ENCODE measurements around the gene DISC1. TPM values are rescaled to one million over a fixed set of nuclear protein-coding genes. Genes with fewer than 3 reads are reported as not detected.

DISC1 gene
- total RNA-seq, 2 donors from 2014 or later = 3.9 to 8.2 TPM

DNA sequence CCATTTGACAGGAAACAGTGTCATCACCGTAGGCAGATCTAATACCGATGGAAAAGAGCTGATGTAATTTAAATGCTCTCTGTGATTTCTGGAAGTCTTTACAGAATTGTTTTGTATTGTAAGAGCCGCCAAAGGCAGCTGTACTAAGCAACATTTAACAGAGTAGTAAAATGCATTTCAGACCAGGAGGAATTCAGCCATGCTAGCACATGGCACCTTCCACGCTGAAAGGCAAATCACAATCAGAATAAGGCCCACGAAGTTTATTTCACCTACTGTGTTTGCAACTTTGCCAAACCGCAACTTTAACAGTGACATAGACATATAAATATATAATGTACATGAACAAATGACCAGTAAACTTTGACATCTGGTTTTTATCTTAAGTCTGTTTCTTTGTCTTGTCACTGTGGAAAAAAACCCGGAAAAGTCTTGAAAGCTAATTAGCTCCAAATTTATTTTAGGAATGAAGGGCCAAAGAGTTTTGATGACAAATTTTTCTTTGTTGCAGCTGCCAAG is 26.1 kb upstream of the DISC1 start:
- H3K9me3 Mint-ChIP-seq = no peaks in the 10 kb centered on the region
- no peaks in the 10 kb centered on the region for H3K36me3 Mint-ChIP-seq (ENCODE audit: low read depth)
- peaks cover 7% of the 10 kb centered on the region for H3K4me1 Mint-ChIP-seq
- no peaks in the 10 kb centered on the region for H3K27me3 Mint-ChIP-seq
- no peak for ATAC-seq (replicated peaks)
- H3K27ac Mint-ChIP-seq = no peak overlapping the region
- H3K4me3 Mint-ChIP-seq = no peak overlapping the region

DNA sequence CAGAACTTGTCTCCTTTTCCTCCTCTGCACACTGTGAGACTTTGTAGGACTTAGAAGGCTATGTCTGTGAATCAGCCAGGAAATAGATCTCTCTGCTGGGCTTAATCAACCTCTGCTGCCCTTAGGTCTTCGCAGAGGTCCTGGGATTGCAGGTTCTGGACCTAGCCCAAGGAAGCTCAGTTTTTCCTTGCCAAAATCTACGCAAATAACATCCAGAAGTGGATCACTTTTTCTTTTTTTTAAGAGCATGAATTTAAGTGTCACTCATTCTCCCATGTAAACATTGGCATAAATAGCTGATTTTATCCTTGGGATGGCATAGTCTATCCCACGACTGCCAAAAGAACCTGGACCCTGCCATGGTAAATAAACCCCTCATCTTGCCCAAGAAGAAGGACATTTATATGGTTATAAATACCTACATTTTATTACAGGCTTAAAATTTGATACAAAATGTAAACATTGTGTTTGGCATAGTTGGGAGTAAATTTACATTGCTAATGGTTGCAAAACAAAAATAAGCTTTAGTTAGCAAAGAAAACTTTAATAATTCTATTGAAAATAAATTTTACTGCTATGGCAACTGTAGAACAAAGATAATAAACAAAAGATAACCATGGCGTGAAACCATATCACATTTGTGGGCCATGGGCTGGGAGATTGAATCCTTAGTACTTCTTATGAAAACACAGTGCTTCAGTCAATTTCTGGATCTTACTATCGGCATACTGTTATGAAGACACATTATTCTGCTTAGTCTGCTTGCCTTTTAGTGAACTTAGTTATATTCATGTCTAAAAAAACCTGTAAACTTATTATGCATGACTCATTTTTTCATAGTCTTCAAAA is 24.5 kb upstream of the DISC1 start:
- no peaks in the 10 kb centered on the region for H3K27me3 Mint-ChIP-seq
- H3K4me1 Mint-ChIP-seq = peaks cover 7% of the 10 kb centered on the region
- H3K36me3 Mint-ChIP-seq (ENCODE audit: low read depth) = no peaks in the 10 kb centered on the region
- no peak overlapping the region for H3K4me3 Mint-ChIP-seq
- H3K9me3 Mint-ChIP-seq = no peaks in the 10 kb centered on the region
- ATAC-seq (replicated peaks) = no peak
- no peak overlapping the region for H3K27ac Mint-ChIP-seq

DNA sequence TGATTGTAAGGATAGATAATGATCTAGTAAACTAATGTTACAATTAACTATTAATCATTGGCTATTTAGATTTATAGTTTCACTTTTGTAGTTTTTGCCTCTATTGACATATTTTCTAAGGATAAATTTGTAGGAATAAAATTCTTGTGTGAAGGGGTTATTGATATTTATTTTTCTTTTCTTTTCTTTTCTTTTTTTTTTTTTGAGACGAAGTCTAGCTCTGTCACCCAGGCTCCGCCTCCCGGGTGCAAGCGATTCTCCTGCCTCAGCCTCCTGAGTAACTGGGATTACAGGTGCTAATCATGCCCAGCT is 24.0 kb upstream of the DISC1 start:
- no peak for ATAC-seq (replicated peaks)
- H3K27ac Mint-ChIP-seq = no peak overlapping the region
- no peaks in the 10 kb centered on the region for H3K9me3 Mint-ChIP-seq
- H3K4me1 Mint-ChIP-seq = peaks cover 7% of the 10 kb centered on the region
- H3K27me3 Mint-ChIP-seq = no peaks in the 10 kb centered on the region
- no peaks in the 10 kb centered on the region for H3K36me3 Mint-ChIP-seq (ENCODE audit: low read depth)
- H3K4me3 Mint-ChIP-seq = no peak overlapping the region

DNA sequence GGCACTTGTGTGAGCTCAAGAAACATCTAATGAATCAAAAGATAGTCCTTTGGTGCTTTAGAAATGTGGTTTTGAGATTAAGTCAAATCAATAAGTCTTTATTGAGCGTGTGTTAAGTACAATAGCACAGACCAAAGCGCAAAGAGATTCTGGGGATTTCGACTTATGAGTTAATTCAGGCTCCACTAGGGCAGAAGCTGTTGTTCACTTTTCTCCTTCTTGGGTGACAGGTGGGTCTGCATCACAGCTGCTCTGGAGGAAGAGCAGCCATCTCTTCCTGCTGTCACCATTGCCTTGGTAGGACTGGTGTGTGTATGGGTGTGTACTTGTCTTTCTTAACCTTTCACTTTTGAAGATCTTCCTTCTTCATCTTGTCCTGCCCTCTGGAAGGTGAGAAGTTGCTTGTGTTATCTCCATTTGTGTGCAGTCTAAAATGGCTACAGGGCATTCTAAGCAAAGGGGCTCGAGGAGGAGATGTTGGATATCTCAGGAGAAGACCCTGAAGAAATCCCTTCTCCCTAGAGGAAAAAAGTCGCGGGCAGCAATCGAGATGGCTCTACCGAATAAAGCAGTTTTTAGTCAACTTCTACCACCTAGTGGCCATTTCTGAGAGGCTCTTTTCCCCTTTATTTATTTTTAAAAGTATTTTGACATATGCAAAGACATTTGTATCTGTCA is 22.9 kb upstream of the DISC1 start:
- Mint-ChIP-seq H3K9me3 (no peaks in the 10 kb centered on the region), H3K4me3 (peak overlapping the region; percentile 97), H3K36me3 (ENCODE audit: low read depth) (no peaks in the 10 kb centered on the region), H3K27ac (peak overlapping the region; percentile 94), H3K4me1 (peaks cover 7% of the 10 kb centered on the region), H3K27me3 (no peaks in the 10 kb centered on the region)
- ATAC-seq (replicated peaks) = peak; percentile 93

DNA sequence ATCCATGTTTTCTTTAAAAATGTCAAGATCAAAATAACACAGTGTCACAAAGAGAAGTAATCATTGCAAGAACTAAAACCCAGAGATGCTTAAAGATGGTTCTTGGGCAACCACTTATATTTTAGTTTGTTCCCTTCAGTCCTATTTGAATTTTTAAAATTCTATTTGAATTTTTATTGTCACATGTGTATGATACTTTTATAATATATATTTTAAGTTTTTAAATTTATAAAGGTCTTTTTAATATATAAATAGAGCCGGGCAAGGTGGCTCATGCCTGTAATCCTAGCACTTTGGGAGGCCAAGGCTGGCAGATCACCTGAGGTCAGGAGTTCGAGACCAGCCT is 22.3 kb upstream of the DISC1 start:
- ATAC-seq (replicated peaks) = no peak
- Mint-ChIP-seq H3K9me3 (no peaks in the 10 kb centered on the region), H3K36me3 (ENCODE audit: low read depth) (no peaks in the 10 kb centered on the region), H3K27ac (peak overlapping the region; percentile 94), H3K27me3 (no peaks in the 10 kb centered on the region), H3K4me3 (peak overlapping the region; percentile 97), H3K4me1 (peaks cover 7% of the 10 kb centered on the region)

DNA sequence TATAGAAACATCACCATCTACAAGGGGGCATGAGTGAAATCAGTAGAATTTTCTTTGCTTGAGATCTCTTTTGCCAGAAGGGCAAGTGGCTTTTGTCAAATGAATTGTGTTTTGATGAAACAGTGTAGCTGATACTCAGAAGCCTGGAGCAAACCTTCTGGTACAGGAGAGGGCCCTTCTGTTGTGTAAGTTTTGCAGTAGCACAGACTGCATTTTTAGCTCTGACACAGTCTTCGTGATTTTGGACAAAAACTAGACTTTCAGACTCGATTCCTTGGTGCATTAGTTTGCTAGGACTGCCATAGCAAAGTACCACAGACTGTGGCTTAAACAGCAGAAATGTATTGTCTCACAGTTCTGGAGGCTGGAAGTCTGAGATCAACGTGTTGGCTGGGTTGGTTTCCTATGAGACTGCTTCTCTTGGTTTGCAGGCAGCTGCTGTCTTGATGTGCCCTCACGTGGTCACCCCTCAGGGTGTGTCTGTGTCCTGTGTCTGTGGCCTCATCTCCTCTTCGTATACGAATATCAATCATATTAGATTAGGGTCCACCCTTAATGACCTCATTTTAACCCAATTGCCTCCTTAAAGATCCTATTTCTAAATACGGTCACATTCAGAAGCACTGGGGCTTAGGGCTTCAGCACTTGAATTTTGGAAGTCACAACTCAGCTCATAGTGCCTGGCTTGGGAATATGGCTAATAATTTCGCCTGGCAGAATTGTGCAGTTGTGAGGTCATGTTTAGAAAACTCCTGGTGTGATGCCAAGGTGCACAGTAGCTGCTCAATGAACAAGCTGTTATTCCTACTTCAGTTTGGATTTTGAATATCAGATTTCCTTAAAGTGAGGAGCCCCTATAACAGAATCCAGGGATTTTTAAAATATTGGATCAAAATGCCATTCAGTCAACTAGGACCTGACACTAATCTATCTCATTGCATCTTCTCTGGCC is 21.2 kb upstream of the DISC1 start:
- H3K27ac Mint-ChIP-seq = no peak overlapping the region
- no peak overlapping the region for H3K4me3 Mint-ChIP-seq
- H3K4me1 Mint-ChIP-seq = peaks cover 7% of the 10 kb centered on the region
- no peaks in the 10 kb centered on the region for H3K36me3 Mint-ChIP-seq (ENCODE audit: low read depth)
- no peaks in the 10 kb centered on the region for H3K27me3 Mint-ChIP-seq
- no peak for ATAC-seq (replicated peaks)
- no peaks in the 10 kb centered on the region for H3K9me3 Mint-ChIP-seq

DNA sequence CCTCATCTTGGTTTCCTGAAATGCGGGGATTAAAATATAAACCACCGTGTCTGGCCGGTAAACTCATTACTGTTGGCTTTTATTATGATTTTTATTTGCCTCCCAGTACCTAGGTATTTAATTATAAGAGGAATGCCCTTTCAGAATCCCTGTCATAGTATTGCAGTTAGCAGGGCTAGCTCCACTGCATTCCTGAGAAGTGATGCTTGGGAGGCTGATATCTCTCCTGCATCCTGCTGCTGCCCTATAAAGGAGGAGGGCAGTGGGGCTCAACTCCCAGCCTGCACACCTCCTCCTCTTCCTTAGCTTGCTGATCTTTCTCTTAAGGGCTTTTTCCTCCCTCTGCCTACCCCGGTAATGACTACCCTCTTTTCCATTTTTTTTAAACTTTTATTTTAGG is 19.9 kb upstream of the DISC1 start:
- Mint-ChIP-seq H3K4me3 (no peak overlapping the region), H3K27me3 (no peaks in the 10 kb centered on the region), H3K27ac (no peak overlapping the region), H3K36me3 (ENCODE audit: low read depth) (no peaks in the 10 kb centered on the region), H3K4me1 (peaks cover 11% of the 10 kb centered on the region), H3K9me3 (no peaks in the 10 kb centered on the region)
- no peak for ATAC-seq (replicated peaks)

DNA sequence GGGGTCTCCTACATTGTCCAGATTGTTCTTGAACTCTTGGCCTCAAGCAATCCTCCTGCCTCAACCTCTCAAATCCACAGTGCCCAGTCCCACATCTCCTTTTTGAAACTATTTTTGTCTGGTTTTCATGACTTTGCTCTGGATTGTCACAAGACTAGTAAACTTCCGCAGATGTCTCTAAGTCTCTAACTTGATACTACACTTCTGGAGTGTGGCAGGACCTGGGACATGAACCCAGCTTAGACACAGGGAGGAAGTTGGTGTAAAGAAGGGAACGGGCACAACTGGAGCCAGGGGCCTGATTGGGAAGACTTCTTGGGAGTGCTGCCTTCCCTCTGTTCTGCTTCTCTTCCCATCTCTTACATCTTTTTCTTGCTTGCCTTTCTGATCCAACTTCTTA is 16.2 kb upstream of the DISC1 start:
- peaks cover 31% of the 10 kb centered on the region for H3K4me1 Mint-ChIP-seq
- ATAC-seq (replicated peaks) = no peak
- H3K27me3 Mint-ChIP-seq = no peaks in the 10 kb centered on the region
- H3K36me3 Mint-ChIP-seq (ENCODE audit: low read depth) = no peaks in the 10 kb centered on the region
- peaks cover 3% of the 10 kb centered on the region for H3K9me3 Mint-ChIP-seq
- H3K27ac Mint-ChIP-seq = no peak overlapping the region
- H3K4me3 Mint-ChIP-seq = no peak overlapping the region

DNA sequence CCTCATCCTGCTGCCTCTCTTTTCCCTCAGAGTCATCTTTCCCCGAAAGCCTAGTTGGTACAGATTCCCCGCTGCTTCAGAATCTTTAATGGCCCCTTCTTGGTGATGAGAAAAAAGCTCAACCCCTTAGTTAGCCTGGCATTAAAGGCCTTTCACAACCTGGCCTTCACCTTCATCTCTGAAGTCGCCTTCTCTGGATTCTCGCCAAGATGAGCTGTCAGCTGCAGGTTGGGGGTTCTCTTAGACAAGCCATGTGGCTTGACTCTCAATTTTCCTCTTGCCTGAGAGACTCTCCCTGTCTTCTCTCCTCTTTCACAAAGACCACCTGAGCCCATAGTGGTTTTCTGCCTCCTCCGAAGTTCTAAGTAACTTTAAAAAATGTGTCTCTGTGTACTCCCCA is 15.5 kb upstream of the DISC1 start:
- Mint-ChIP-seq H3K36me3 (ENCODE audit: low read depth) (no peaks in the 10 kb centered on the region), H3K4me1 (peaks cover 31% of the 10 kb centered on the region), H3K27ac (no peak overlapping the region), H3K27me3 (no peaks in the 10 kb centered on the region), H3K4me3 (no peak overlapping the region), H3K9me3 (peaks cover 3% of the 10 kb centered on the region)
- no peak for ATAC-seq (replicated peaks)

DNA sequence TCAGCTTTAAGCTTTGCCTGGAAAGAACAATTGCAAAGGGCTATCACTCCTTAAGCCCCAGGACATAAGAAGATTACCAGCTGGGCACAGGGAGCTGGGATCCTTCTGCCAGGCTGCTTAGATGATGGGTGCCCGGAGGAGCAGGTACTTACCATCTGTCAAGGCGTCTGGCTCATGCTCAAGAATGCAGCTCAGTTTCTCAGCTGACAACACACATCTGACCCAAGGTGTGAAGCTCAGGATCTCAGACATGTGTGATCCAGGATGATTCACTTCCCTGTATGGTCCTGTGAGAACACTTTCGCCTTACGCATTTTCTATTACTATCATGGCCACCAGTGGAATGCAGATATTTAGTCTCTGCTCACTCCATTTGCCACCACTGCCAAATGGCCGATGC is 14.7 kb upstream of the DISC1 start:
- Mint-ChIP-seq H3K4me1 (peaks cover 31% of the 10 kb centered on the region), H3K27ac (peak overlapping the region; percentile 76), H3K27me3 (no peaks in the 10 kb centered on the region), H3K9me3 (peaks cover 3% of the 10 kb centered on the region), H3K4me3 (peak overlapping the region; percentile 77), H3K36me3 (ENCODE audit: low read depth) (no peaks in the 10 kb centered on the region)
- peak; percentile 15 for ATAC-seq (replicated peaks)

DNA sequence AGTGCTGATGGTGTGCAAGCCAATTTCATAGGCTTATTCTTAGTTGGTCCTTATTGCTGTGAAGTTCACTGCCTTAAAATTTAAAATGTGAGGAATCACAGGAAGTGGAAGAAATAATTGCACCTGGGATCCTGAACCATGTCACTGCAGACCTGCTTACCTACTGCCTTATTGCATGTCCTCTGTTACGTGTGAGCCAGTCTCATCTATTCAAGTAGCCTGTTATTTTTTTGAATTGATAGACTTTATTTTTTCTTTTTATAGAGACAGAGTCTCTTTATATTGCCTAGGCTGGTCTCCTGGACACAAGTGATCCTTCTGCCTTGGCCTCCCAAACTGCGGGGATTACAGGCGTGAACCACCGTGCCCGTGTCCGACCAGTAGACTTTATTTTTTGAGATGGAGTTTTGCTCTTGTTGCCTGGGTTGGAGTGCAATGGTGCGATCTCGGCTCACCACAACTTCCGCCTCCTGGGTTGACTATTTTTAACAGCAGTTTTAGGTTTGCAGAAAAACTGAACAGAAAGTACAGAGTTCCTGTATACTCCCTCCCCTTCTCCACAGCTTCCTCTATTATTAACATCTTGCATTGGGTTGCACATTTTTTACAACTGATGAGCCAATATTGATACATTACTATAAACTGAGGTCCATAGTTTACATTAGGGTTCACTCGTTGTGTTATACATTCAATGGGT is 14.0 kb upstream of the DISC1 start:
- peak; percentile 81 for ATAC-seq (replicated peaks)
- Mint-ChIP-seq H3K4me1 (peaks cover 31% of the 10 kb centered on the region), H3K4me3 (peak overlapping the region; percentile 77), H3K27ac (peak overlapping the region; percentile 76), H3K27me3 (no peaks in the 10 kb centered on the region), H3K9me3 (peaks cover 3% of the 10 kb centered on the region), H3K36me3 (ENCODE audit: low read depth) (no peaks in the 10 kb centered on the region)

DNA sequence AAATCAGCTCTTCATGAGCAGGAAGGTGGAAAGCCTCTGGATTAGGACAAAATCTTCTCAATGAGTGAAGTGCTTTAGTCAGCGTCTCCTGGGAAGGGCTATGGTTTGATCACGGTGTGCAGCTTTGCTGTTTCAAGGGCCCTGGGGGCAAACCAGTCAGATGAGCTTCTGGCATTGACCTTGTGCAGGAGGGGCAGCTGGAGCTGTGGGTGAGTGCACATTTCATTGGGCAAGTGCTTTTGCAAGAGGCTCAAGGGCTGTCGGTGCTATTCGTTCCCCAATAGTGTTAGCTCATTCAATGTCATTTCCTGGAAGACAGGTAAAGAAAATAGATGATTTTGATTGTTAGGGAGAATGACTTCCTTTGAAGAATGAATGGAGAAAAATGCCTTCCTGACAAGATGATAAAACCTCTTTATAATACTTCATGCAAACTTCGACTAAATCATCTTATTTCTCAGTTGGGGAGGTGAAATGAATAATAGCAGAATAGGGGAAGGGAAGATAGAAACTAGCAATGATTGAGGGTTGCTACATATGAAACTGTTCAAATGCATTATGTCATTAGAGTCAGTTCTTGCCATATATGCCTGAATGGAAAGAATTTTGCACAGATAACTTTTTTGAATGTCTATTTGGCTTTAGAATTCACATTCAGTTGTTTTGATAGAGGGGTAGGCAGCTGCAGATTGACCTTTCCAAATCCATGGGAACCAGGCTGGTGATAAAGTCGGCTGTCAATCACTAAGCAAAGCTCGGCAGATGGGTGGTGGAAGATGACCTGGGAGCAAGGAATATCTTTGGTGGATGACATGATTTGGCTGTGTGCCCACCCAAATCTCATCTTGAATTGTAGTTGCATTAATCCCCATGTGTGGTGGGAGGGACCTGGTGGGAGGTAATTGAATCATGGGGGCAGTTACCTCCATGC is 12.9 kb upstream of the DISC1 start:
- Mint-ChIP-seq H3K36me3 (ENCODE audit: low read depth) (no peaks in the 10 kb centered on the region), H3K4me3 (peak overlapping the region; percentile 77), H3K27ac (peak overlapping the region; percentile 76), H3K9me3 (peaks cover 3% of the 10 kb centered on the region), H3K4me1 (peaks cover 31% of the 10 kb centered on the region), H3K27me3 (no peaks in the 10 kb centered on the region)
- peak; percentile 48 for ATAC-seq (replicated peaks)

DNA sequence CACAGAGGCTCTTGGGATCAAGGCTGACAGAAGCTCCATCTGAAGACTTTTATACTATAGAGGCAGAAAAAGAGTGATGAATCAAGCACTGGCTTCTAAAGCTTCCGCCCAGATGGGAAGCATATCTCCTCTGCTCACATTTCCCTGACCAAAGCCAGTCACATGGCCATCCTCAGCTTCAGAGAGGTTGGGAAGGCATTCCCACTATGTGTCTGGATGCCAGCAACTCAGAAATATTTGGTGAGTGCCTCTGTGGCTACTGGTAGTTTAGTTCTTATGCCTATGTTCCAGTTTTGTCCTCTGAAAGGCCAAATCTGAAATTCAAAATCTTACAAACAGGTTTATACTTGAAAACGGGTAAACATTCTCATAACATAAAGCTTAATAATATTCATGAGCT is 9.9 kb upstream of the DISC1 start:
- ATAC-seq (replicated peaks) = no peak

More for the DNA sequence above, 9.9 kb upstream of the DISC1 start:
- H3K9me3 Mint-ChIP-seq = peaks cover 3% of the 10 kb centered on the region
- no peaks in the 10 kb centered on the region for H3K36me3 Mint-ChIP-seq (ENCODE audit: low read depth)
- no peak overlapping the region for H3K27ac Mint-ChIP-seq
- no peak overlapping the region for H3K4me3 Mint-ChIP-seq
- H3K27me3 Mint-ChIP-seq = peaks cover 5% of the 10 kb centered on the region
- peaks cover 26% of the 10 kb centered on the region for H3K4me1 Mint-ChIP-seq
